ENCODE data around the gene DENR. TPM values are rescaled to one million over a fixed set of nuclear protein-coding genes. Genes with fewer than 3 reads are reported as not detected.
"Not testable (repeated sequence)": the region's sequence is repeated elsewhere in the genome, so short reads cannot be mapped to it uniquely, and the experiment has no call there.

DENR gene, protein sequence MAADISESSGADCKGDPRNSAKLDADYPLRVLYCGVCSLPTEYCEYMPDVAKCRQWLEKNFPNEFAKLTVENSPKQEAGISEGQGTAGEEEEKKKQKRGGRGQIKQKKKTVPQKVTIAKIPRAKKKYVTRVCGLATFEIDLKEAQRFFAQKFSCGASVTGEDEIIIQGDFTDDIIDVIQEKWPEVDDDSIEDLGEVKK
- total RNA-seq: 25.6 and 27.7 TPM in 2 replicates

DNA sequence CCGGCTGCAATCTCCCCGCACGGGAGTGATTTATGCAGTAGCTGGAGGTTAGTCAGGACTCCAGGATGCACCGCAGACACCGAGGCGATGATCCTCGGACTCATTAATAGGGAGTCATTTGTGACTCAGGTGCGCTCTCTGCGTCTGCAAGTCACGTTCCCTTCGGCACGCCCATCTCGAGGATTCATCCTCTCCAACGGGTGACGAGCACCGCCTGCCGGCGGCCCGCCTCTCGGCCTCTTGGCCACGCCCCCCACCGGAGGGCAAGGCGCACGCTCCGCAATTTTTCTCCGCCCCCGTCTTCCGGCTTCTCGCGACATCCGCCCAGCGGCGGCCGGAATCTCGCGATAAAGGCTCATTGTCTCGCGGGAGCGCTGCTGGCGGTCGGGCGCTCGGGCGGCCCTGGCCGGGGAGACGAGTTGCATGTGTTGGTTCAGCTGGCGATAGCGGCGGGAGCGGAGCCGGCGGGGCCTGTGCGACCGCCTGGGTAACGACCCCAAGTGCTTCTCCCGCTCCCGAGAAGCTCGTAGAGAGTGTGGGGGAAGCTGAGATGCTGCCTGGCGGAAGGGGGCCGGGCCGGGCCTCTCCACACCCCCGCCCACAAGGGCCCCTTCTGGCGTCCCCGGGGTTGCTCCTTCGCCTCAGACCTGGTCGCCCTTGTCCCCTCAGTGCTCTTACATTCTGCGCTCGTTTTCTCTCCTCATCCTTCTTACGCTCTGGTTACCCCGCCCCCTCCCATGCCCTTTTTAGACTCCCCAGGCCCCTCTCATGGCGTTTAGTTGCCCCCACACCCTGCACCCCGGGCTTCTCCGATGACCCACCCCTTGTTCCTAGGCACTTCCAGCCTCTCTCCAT, at the start of gene DENR:
Gene DENR (plus strand): TSS at position 361 of the 855 bp plus-strand sequence. CDS start 878 bp downstream, outside the sequence.
- peak; percentile 97 to 99 for DNase-seq (ENCODE audit: low read depth in 2 of 2)

DNA sequence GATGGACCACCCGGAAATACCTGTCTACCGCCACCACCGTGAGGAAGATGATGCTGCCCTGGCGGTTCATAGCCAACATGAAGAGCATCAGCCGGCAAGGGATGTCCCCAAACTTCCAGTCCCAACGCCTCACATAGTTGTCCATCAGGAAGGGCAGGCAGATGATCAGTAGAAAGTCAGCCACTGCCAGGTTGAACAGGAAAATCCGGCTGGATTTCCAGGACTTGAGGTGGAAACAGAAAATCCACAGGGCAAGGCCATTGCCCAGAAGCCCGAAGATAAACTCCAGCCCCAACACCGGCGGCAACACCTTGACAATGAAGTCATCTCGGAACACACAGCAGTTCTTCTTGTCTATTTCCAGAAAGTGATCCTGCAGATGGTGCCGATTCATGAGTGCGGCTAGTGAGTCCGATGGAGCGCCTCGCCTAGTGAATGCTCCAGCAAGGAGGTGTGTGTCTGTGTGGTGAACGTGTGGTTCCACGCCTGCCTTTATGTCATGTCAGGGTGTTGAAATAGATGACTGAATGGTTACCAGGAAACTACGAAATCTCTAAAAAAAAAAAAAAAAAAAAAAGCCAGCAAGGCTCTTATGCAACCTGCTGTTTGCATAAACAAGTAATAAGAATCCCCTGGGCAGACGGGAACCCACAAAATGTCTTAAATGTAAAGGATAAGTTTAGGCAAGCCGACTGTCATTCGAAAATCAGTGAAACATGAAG, 49.6 kb upstream of the DENR start, which contains the start of gene HCAR2:
Gene HCAR2 (minus strand): TSS at position 468 of the 722 bp plus-strand sequence. CDS start 74 bp downstream, at position 394.
- not testable (repeated sequence) for DNase-seq (ENCODE audit: low read depth in 2 of 2)

DNA sequence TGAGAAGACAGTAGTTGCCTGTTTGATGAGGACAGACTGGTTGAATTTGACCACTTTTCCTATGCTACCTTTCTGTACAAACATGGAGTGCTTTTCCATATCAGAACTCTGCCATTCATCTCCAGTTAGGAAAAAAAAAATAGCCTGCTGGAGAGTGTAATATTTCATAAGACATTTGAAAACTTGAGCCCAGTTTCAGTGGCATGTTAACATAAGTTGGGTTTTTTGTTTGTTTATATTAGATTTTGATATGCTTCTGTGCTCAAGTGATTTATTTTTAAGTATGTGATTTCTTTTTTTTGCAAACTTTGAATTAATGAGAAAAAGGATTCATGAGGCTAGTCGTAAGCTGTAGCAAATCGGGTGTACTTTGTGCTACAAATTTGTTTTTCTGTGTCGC, 48.8 kb upstream of the DENR start:
- DNase-seq (ENCODE audit: low read depth in 2 of 2): not testable (repeated sequence)

DNA sequence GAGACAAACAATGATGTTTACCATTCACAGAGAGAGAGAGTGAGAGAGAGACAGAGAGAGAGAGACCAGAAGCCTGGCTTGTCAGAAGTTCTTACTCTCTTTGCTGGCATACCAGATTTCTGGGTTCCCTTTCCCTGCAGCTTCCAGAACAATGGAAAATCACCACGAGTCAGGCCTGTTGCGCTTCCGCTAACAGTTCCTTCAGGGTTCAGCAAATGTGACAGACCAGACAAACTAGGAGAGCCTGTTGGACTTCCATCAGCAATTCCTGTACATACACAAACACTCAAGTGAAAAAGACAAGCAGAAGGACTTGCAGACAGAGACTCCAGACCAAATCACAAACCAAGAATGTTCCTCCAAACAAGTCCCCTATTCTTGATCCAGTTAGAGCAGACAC, 43.3 kb upstream of the DENR start:
- not testable (repeated sequence) for DNase-seq (ENCODE audit: low read depth in 2 of 2)

DNA sequence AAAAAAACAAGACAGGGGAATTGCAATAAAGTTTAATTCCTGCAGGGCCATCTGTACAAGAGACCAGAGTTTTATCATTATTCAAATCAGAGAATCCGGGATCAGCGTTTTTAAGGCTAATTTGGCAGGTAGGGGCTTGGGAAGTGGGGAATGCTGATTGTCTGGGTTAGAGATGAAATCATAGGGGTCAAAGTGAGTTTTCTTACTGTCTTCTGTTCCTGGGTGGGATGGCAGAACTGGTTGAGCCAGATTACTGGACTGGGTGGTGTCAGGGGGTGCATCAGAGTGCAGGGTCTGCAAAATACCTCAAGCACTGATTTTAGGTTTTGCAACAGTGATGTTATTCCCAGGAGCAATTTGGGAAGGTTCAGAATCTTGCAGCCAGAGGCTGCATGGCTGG, 42.3 kb upstream of the DENR start:
- not testable (repeated sequence) for DNase-seq (ENCODE audit: low read depth in 2 of 2)

DNA sequence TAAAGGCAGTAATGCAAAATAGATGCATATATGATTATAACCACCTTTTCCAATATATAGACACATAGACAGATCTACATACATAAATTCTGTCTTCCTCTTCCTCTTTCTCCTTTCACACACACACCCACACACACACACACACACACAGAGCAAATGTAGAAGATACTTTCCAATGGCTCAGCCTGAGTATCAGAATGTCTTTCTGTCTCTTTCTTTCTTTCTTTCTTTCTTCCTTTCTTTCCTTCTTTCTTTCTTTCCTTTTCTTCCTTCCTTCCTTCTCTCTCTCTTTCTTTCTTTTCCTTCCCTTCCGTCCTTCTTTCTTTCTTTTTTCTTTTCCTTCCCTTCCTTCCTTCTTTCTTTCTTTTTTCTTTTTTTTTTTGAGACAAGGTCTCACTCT, 41.4 kb upstream of the DENR start:
- DNase-seq (ENCODE audit: low read depth in 2 of 2): not testable (repeated sequence)

GRCh38 chr12:122713491-122714188, 39.0 kb upstream of the DENR start:
- DNase-seq (ENCODE audit: low read depth in 2 of 2): not testable (repeated sequence)

DNA sequence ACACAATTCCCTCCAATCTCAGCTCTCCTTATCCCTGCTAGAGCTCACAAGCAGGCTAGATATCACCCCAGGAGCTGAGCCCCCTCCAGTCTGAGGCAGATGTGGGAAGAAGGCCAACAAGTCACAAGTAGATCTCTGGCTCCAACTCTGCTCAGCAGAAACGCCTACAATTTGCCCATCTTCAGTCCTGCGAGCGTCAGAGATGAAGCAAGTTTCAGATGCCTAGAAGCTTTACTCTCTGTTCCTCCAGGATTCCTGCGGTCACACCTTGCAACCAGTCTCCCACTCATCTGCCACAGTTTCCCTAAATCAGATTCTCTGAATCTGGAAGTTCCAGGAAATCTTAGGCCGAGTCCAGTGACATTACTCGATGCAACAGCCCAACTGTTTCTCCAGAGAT, 37.4 kb upstream of the DENR start:
- not testable (repeated sequence) for DNase-seq (ENCODE audit: low read depth in 2 of 2)

- DNase-seq (ENCODE audit: low read depth in 2 of 2): not testable (repeated sequence)
Measured at GRCh38 chr12:122716658-122717057, 36.0 kb upstream of the DENR start, which contains the start of gene HCAR3. HCAR3 (minus strand) TSS chr12:122716811; CDS start chr12:122716737, 74 bp downstream.

DNA sequence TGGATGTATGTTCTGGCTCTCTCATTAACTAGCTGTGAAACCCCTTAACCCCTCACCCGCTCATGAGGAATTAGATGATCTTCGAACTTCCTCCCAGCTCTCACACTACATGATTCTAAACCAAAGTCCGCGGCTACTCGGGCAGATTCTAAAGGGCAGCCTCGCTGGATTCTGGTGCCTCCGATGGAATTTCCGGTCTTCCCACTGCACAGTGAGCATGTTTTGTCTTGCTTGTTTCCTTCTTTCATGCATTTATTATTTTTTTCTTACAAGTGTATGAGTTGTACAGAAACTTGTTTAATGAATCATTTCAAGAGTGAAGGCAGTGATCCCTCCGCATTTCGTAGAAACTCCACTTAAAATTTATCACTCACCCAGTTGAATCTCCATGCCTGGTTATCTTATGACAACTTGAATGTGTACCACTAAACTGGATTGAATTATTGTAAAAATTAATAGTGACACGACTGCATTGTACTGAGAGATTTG, 31.5 kb upstream of the DENR start:
- peak in 1 of 2 donors; percentile 41 for DNase-seq (ENCODE audit: low read depth in 2 of 2)

DNA sequence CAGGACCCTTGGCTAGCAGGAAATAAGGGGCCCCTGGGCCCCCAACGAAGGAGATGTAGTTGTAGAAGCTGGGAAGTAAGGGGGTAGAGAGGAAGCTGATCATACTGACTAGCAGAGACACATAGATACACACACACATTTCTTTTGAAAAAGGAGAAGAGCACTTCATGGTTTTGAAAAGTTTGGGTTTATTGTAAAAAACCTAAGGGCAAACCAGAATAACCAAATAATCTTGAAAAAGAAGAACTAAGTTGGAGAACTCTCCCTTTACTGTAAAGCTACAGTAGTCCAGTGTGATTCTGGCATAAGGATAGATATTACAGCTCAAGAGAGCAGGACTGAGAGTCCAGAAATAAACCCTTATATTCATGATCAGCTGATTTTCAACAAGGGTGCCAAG, 30.2 kb upstream of the DENR start:
- DNase-seq (ENCODE audit: low read depth in 2 of 2): no peak

GRCh38 chr12:122724641-122725243, 27.9 kb upstream of the DENR start:
- DNase-seq (ENCODE audit: low read depth in 2 of 2): no peak

GRCh38 chr12:122725452-122726079, 27.1 kb upstream of the DENR start:
- no peak for DNase-seq (ENCODE audit: low read depth in 2 of 2)

DNA sequence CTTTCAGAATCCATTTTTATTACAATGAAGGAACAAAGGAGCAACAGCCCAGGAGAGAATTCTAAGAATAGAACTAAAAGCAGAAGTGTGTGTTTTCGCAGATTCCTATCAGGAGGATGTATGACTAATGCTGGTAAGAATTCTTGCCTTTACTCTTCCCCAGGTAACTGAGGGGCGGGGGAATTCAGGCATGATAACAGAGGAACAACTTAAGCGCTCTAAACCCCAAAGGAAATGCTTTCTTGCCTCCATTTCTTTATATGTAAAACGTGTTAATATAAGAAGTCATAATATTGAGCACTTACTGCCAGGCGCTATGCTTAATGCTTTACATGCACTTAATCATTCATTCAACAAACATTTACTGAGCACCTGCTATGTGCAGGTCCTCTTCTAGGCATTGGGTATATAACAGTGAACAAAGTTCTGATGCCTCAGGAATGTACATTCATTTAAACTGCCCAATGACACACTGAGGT, 26.5 kb upstream of the DENR start:
- peak; percentile 23 to 67 for DNase-seq (ENCODE audit: low read depth in 2 of 2)

- no peak for DNase-seq (ENCODE audit: low read depth in 2 of 2)
Measured at GRCh38 chr12:122729583-122730214, 22.9 kb upstream of the DENR start.

DNA sequence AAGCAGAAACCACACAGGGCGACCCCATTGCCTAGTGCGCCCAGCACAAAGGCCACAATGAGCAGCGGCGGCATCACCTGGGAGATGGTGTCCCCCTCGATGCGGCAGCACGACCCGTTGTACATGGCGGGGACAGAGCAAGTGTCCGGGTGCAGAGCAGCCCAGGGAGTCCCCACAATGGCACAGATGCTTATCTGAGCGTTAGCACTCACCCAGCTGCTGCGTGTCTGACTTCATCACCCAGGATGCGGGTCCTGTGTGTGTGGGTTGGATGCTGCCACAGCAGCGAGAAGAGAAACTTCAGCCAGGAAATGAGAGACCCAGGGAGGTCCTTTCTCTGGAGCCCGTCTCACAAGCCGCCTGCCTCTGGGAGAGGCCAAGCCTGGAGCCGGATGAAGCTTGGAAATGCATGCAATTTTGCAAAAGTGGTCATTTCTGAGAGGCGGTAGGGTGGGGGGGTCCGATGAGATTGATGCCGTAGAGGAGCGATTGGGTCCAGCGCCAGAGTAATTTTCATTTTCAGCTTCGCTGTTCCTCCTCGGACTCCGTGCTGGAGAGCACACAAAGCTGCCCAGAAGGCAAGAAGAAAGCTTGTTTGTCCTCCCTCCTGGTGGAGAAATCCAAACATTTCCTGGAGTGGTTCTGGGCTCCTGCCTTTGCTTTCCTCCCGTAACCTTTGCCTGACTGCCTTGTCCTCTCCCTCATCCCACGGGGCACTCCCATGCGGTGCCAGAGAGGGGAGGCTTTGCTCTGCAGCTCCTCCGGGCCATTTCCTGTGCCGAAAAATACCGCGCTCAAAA, 22.2 kb upstream of the DENR start, which contains the start of gene HCAR1:
Gene HCAR1 (minus strand): TSS at position 630 of the 800 bp plus-strand sequence. CDS start 505 bp downstream, at position 125.
- DNase-seq (ENCODE audit: low read depth in 2 of 2): no peak

GRCh38 chr12:122732170-122732569, 20.5 kb upstream of the DENR start:
- DNase-seq (ENCODE audit: low read depth in 2 of 2): no peak

- no peak for DNase-seq (ENCODE audit: low read depth in 2 of 2)
Measured at GRCh38 chr12:122732611-122733010, 20.0 kb upstream of the DENR start.
